ENCODE data around the gene ACACB. TPM values are rescaled to one million over a fixed set of nuclear protein-coding genes. Genes with fewer than 3 reads are reported as not detected.

The ACACB gene
- total and polyA plus RNA-seq, 2 donors (not counting 3 experiments of a cell fraction or from before 2014, with no cell fraction given), result 1.3 to 5.7 TPM

GRCh38 chr12:109102491-109102890 lies 13.9 kb upstream of the ACACB start:
- ChIA-PET CTCF (interaction anchor here (1.2 kb wide), 1 partner anchor 9 kb away, joined by 6 read pairs; no protein-coding TSS in a partner anchor), POLR2A (no interaction called here)
- Histone ChIP-seq H3K27me3 (ENCODE audit: control insufficient read depth in 2 of 2, insufficient read depth in 2 of 2, low read length in 2 of 2) (no peaks in the 10 kb centered on the region), H3K9me3 (replicated peaks; ENCODE audit: control insufficient read depth, insufficient read depth, low read length) (no peaks in the 10 kb centered on the region), H3K27ac (ENCODE audit: insufficient read depth, low read depth, low read length) (no peak overlapping the region), H3K9me1 (replicated peaks; ENCODE audit: control insufficient read depth, extremely low read depth, insufficient read depth, low read length) (no peaks in the 10 kb centered on the region), H3K4me3 (replicated peaks in 1 of 3; ENCODE audit: insufficient read depth in 1 of 3, low read depth in 1 of 3, low read length in 3 of 3) (no peak overlapping the region), H2AFZ (ENCODE audit: low read depth, low read length) (no peak overlapping the region), H4K20me1 (replicated peaks; ENCODE audit: control insufficient read depth, extremely low read depth, insufficient read depth, low read length) (no peaks in the 10 kb centered on the region), H3K9ac (replicated peaks; ENCODE audit: extremely low read depth, insufficient read depth, low read length) (no peak overlapping the region), H3K4me2 (ENCODE audit: insufficient read depth, low read length) (no peak overlapping the region), H3K79me2 (ENCODE audit: control insufficient read depth, insufficient read depth, low read length) (peaks cover 15% of the 10 kb centered on the region), H3K4me1 (ENCODE audit: control insufficient read depth, extremely low read depth, insufficient read depth, low read length) (peaks cover 12% of the 10 kb centered on the region), H3K36me3 (ENCODE audit: control insufficient read depth in 2 of 2, extremely low read depth in 1 of 2, insufficient read depth in 2 of 2, low read length in 2 of 2) (peaks cover 18 to 28% of the 10 kb centered on the region in 2 experiments)
- no peak for FAIRE-seq
- intact Hi-C loops (cut with micrococcal nuclease) (no loop called here), dilution Hi-C loops (cut with MboI; ENCODE audit: extremely low pct_ligation_motif_present, low sequenced_read_pairs) (no loop called here)
- no TSS peak for BruUV-seq (replicated peaks)
- TF ChIP-seq JUN (IDR thresholded peaks at IDR 0.05; ENCODE audit: borderline replicate concordance, insufficient read depth, insufficient read length, low read depth) (no peak), GATA2 (IDR thresholded peaks at IDR 0.05; ENCODE audit: insufficient read depth, insufficient read length, low read depth, low read length) (no peak)
- no peak for DNase-seq (ENCODE audit: low read depth, low spot score)

GRCh38 chr12:109105176-109105575 lies 11.2 kb upstream of the ACACB start:
- BruUV-seq (replicated peaks), result no TSS peak
- H4K20me1 ChIP-seq (replicated peaks; ENCODE audit: control insufficient read depth, extremely low read depth, insufficient read depth, low read length), result no peaks in the 10 kb centered on the region
- no peaks in the 10 kb centered on the region for H3K79me2 ChIP-seq (ENCODE audit: control insufficient read depth, insufficient read depth, low read length)
- dilution Hi-C loops (cut with MboI; ENCODE audit: extremely low pct_ligation_motif_present, low sequenced_read_pairs), result no loop called here
- no peaks in the 10 kb centered on the region for H3K27me3 ChIP-seq (ENCODE audit: control insufficient read depth in 2 of 2, insufficient read depth in 2 of 2, low read length in 2 of 2)
- POLR2A ChIA-PET, result no interaction called here
- no peak overlapping the region for H2AFZ ChIP-seq (ENCODE audit: low read depth, low read length)
- no peak overlapping the region for H3K27ac ChIP-seq (ENCODE audit: insufficient read depth, low read depth, low read length)
- no peak overlapping the region for H3K9ac ChIP-seq (replicated peaks; ENCODE audit: extremely low read depth, insufficient read depth, low read length)
- no peak for DNase-seq (ENCODE audit: low read depth, low spot score)
- peaks cover 1% of the 10 kb centered on the region for H3K4me1 ChIP-seq (ENCODE audit: control insufficient read depth, extremely low read depth, insufficient read depth, low read length)
- intact Hi-C loops (cut with micrococcal nuclease), result no loop called here
- TF ChIP-seq CTCF (IDR thresholded peaks at IDR 0.05; ENCODE audit: extremely low read depth in 1 of 2, insufficient read depth in 1 of 2, low read depth in 1 of 2, low read length in 2 of 2) (no peak), MYC (IDR thresholded peaks at IDR 0.05; ENCODE audit: low read depth, low read length) (no peak), GATA2 (IDR thresholded peaks at IDR 0.05; ENCODE audit: insufficient read depth, insufficient read length, low read depth, low read length) (no peak), FOS (IDR thresholded peaks at IDR 0.05; ENCODE audit: borderline replicate concordance, insufficient read depth, low read length) (no peak), POLR2AphosphoS5 (IDR thresholded peaks at IDR 0.05; ENCODE audit: insufficient read depth, low read depth, low read length) (no peak), POLR2A (IDR thresholded peaks at IDR 0.05; ENCODE audit: low read depth, low read length) (no peak), MAX (IDR thresholded peaks at IDR 0.05; ENCODE audit: insufficient read depth, insufficient read length) (no peak), EZH2 (IDR thresholded peaks at IDR 0.05; ENCODE audit: borderline replicate concordance, low read depth, low read length, severe bottlenecking) (no peak), JUN (IDR thresholded peaks at IDR 0.05; ENCODE audit: borderline replicate concordance, insufficient read depth, insufficient read length, low read depth) (no peak)
- H3K9me3 ChIP-seq (replicated peaks; ENCODE audit: control insufficient read depth, insufficient read depth, low read length), result no peaks in the 10 kb centered on the region
- H3K36me3 ChIP-seq (ENCODE audit: control insufficient read depth in 2 of 2, extremely low read depth in 1 of 2, insufficient read depth in 2 of 2, low read length in 2 of 2), result peaks cover 16 to 28% of the 10 kb centered on the region in 2 experiments
- no peak overlapping the region for H3K4me2 ChIP-seq (ENCODE audit: insufficient read depth, low read length)
- CTCF ChIA-PET, result no interaction called here
- no peak for FAIRE-seq
- no peak overlapping the region for H3K4me3 ChIP-seq (replicated peaks in 1 of 3; ENCODE audit: insufficient read depth in 1 of 3, low read depth in 1 of 3, low read length in 3 of 3)
- H3K9me1 ChIP-seq (replicated peaks; ENCODE audit: control insufficient read depth, extremely low read depth, insufficient read depth, low read length), result no peaks in the 10 kb centered on the region

All from endothelial cell of umbilical vein (primary cell).